ENCODE measurements around the gene KIF3C.
"Not testable (repeated sequence)": the region's sequence is repeated elsewhere in the genome, so short reads cannot be mapped to it uniquely, and the experiment has no call there.

KIF3C gene

GRCh38 chr2:25982273-25982967, at the start of gene KIF3C:
KIF3C (minus strand) TSS chr2:25982497; CDS start chr2:25981917, 580 bp downstream.
- peak; percentile 88 for DNase-seq (ENCODE audit: low read depth, low spot score)

GRCh38 chr2:26028083-26028482, 45.8 kb upstream of the KIF3C start:
- DNase-seq (ENCODE audit: low read depth, low spot score): not testable (repeated sequence)

GRCh38 chr2:26025509-26025908, 43.2 kb upstream of the KIF3C start:
- no peak for DNase-seq (ENCODE audit: low read depth, low spot score)

- DNase-seq (ENCODE audit: low read depth, low spot score): no peak
Observed at GRCh38 chr2:26024260-26024659, 42.0 kb upstream of the KIF3C start.

GRCh38 chr2:26020231-26020640, 37.9 kb upstream of the KIF3C start:
- no peak for DNase-seq (ENCODE audit: low read depth, low spot score)

GRCh38 chr2:26018184-26019055, 36.1 kb upstream of the KIF3C start:
- peak; percentile 89 for DNase-seq (ENCODE audit: low read depth, low spot score)

- DNase-seq (ENCODE audit: low read depth, low spot score): no peak
Observed at GRCh38 chr2:26017464-26018183, 35.3 kb upstream of the KIF3C start.

- DNase-seq (ENCODE audit: low read depth, low spot score): not testable (repeated sequence)
Observed at GRCh38 chr2:26016706-26017045, 34.4 kb upstream of the KIF3C start.

GRCh38 chr2:26016012-26016705, 33.9 kb upstream of the KIF3C start:
- peak; percentile 38 for DNase-seq (ENCODE audit: low read depth, low spot score)

GRCh38 chr2:26013668-26014067, 31.4 kb upstream of the KIF3C start:
- DNase-seq (ENCODE audit: low read depth, low spot score): no peak

GRCh38 chr2:26011990-26012856, 29.9 kb upstream of the KIF3C start:
- DNase-seq (ENCODE audit: low read depth, low spot score): peak; percentile 67

GRCh38 chr2:26011609-26011989, 29.3 kb upstream of the KIF3C start:
- DNase-seq (ENCODE audit: low read depth, low spot score): no peak

GRCh38 chr2:26010943-26011342, 28.6 kb upstream of the KIF3C start:
- DNase-seq (ENCODE audit: low read depth, low spot score): no peak

- DNase-seq (ENCODE audit: low read depth, low spot score): no peak
Observed at GRCh38 chr2:26009567-26009963, 27.3 kb upstream of the KIF3C start.

- no peak for DNase-seq (ENCODE audit: low read depth, low spot score)
Observed at GRCh38 chr2:26008851-26009566, 26.7 kb upstream of the KIF3C start.

- DNase-seq (ENCODE audit: low read depth, low spot score): no peak
Observed at GRCh38 chr2:26008095-26008494, 25.8 kb upstream of the KIF3C start.

- no peak for DNase-seq (ENCODE audit: low read depth, low spot score)
Observed at GRCh38 chr2:26002632-26003310, 20.5 kb upstream of the KIF3C start.

GRCh38 chr2:26001743-26002351, 19.6 kb upstream of the KIF3C start:
- DNase-seq (ENCODE audit: low read depth, low spot score): peak; percentile 82

- DNase-seq (ENCODE audit: low read depth, low spot score): no peak
Observed at GRCh38 chr2:26000561-26001082, 18.3 kb upstream of the KIF3C start.

Measured in astrocyte of the hippocampus (primary cell).